Keratinocyte (primary cell): ENCODE measurements around the gene VPS37B. TPM values are rescaled to one million over a fixed set of nuclear protein-coding genes. Genes with fewer than 3 reads are reported as not detected.

ENCODE experiments used
- DNase-seq: peaks from one replicate; pipeline ENCODE4 v3.0.0-alpha.2; 2011; ENCODE audit warnings: low read depth, missing footprints, low spot score
- FAIRE-seq: peaks from 2 replicates; lab custom pipeline; 2011; peaks lifted over from hg19 to GRCh38; lab: Jason Lieb, UNC
- H2AFZ ChIP-seq: 2 replicates; pipeline ENCODE4 v1.6.0; 2012; ENCODE audit warnings: low read length, control low read depth, inconsistent platforms; ENCODE audit not compliant: control insufficient read depth
- H3K27ac ChIP-seq: 2 replicates; pipeline ENCODE4 v1.5.1; 2011; ENCODE audit warnings: low read length; ENCODE audit not compliant: control insufficient read depth, insufficient read depth
- H3K27me3 ChIP-seq: 3 replicates; pipeline ENCODE4 v1.6.0; 2011; ENCODE audit warnings: low read length; ENCODE audit not compliant: control insufficient read depth, insufficient read depth; ENCODE audit errors: extremely low read depth
- H3K36me3 ChIP-seq, 2 experiments: 2 replicates in 1 of 2; 3 replicates in 1 of 2; pipeline ENCODE4 v1.5.1; 2011; ENCODE audit warnings: low read length in 2 of 2, mild to moderate bottlenecking in 1 of 2; ENCODE audit not compliant: control insufficient read depth in 2 of 2, insufficient read depth in 2 of 2; ENCODE audit errors: extremely low read depth in 1 of 2
- H3K4me1 ChIP-seq: 3 replicates; pipeline ENCODE4 v1.5.1; 2011; ENCODE audit warnings: low read length; ENCODE audit not compliant: control insufficient read depth, insufficient read depth; ENCODE audit errors: extremely low read depth
- H3K4me2 ChIP-seq: 3 replicates; pipeline ENCODE4 v1.6.0; 2011; ENCODE audit warnings: low read depth, low read length; ENCODE audit not compliant: control insufficient read depth, insufficient read depth; ENCODE audit errors: extremely low read depth
- H3K4me3 ChIP-seq, 3 experiments: fragments of 200-600 bp in 1 of 3; sonication (generic) in 1 of 3; 2 replicates in 2 of 3; 3 replicates in 1 of 3; pipeline ENCODE4 v1.5.1; 2011 to 2016; ENCODE audit warnings: low read length in 3 of 3, mild to moderate bottlenecking in 3 of 3, control low read depth in 2 of 3, inconsistent platforms in 1 of 3, low read depth in 1 of 3, mixed read lengths in 1 of 3, mixed run types in 1 of 3, moderate library complexity in 1 of 3; ENCODE audit not compliant: control insufficient read depth in 2 of 3, insufficient read depth in 2 of 3; ENCODE audit errors: extremely low read depth in 1 of 3
- H3K79me2 ChIP-seq: 2 replicates; pipeline ENCODE4 v1.6.0; 2012; ENCODE audit warnings: low read length; ENCODE audit not compliant: control insufficient read depth, insufficient read depth
- H3K9ac ChIP-seq: 3 replicates; pipeline ENCODE4 v1.6.0; 2011; ENCODE audit warnings: low read length; ENCODE audit not compliant: control insufficient read depth, insufficient read depth; ENCODE audit errors: extremely low read depth
- H3K9me1 ChIP-seq: 3 replicates; pipeline ENCODE4 v1.6.0; 2011; ENCODE audit warnings: low read length; ENCODE audit not compliant: control insufficient read depth, insufficient read depth; ENCODE audit errors: extremely low read depth
- H3K9me3 ChIP-seq: 2 replicates; pipeline ENCODE4 v1.5.1; 2012; ENCODE audit warnings: low read depth, low read length; ENCODE audit not compliant: control insufficient read depth
- H4K20me1 ChIP-seq: 3 replicates; pipeline ENCODE4 v1.6.0; 2011; ENCODE audit warnings: low read length; ENCODE audit not compliant: control insufficient read depth, insufficient read depth; ENCODE audit errors: extremely low read depth
- CTCF ChIP-seq, 3 experiments: IDR thresholded peaks in 1 of 3; conservative IDR thresholded peaks in 1 of 3; optimal IDR thresholded peaks in 1 of 3; 2 replicates in 2 of 3; 3 replicates in 1 of 3; pipeline versions ENCODE3 to v1.5.1; 2011; ENCODE audit warnings: low read length in 3 of 3, mild to moderate bottlenecking in 3 of 3, moderate library complexity in 2 of 3, control low read depth in 1 of 3, inconsistent platforms in 1 of 3; ENCODE audit not compliant: insufficient read depth in 2 of 3; ENCODE audit errors: extremely low read depth in 1 of 3
- EZH2 ChIP-seq: IDR thresholded peaks from one replicate; pipeline ENCODE4 v1.6.1; 2012; ENCODE audit warnings: inconsistent platforms, mild to moderate bottlenecking, low read length, moderate library complexity
- dilution Hi-C: fragments of 300-500 bp; cut with MboI; formaldehyde crosslinking; loops from one replicate; pipeline ENCODE4 v1.7.0; 2020; ENCODE audit warnings: low sequenced_read_pairs; ENCODE audit not compliant: extremely low pct_ligation_motif_present
- polyA plus RNA-seq, 5 experiments: library from polyadenylated mRNA; depleted of rRNA in 3 of 5; stranded (reverse) in 3 of 5; stranded (forward) in 1 of 5; unstranded in 1 of 5; fragments of >200 nt; gene quantifications; 1 replicate in 1 of 5; 2 replicates in 3 of 5; 3 replicates in 1 of 5; pipeline versions ENCODE4 v1.2.1 to v1.2.3, GENCODE V29; 2011 to 2012; ENCODE audit warnings: missing spikeins in 2 of 5, low read depth in 1 of 5, low replicate concordance in 1 of 5

VPS37B gene
- polyA plus RNA-seq, 1 donor (not counting 4 experiments of a cell fraction or from before 2014, with no cell fraction given), result 34.1 TPM

- DNase-seq (no peak), FAIRE-seq (no peak)
- Histone ChIP-seq H3K4me1 (peaks cover 3% of the 10 kb centered on the region), H3K27me3 (no peaks in the 10 kb centered on the region), H3K4me3 (no peak overlapping the region), H3K9me1 (no peaks in the 10 kb centered on the region), H3K4me2 (no peak overlapping the region), H3K27ac (no peak overlapping the region), H3K9ac (no peak overlapping the region), H3K36me3 (peaks cover 0 to 1% of the 10 kb centered on the region in 2 experiments), H3K9me3 (no peaks in the 10 kb centered on the region), H3K79me2 (no peaks in the 10 kb centered on the region), H2AFZ (no peak overlapping the region), H4K20me1 (no peaks in the 10 kb centered on the region)
- no peak for TF ChIP-seq CTCF (optimal IDR thresholded peaks at IDR 0.05 in 1 of 3, IDR thresholded peaks at IDR 0.05 in 1 of 3, conservative IDR thresholded peaks at IDR 0.05 in 1 of 3; ENCODE audit: extremely low read depth in 1 of 3, insufficient read depth in 2 of 3, low read length in 3 of 3)
- dilution Hi-C loops, result no loop called here
Measured at GRCh38 chr12:122939125-122939524, 43.2 kb upstream of the VPS37B start.

GRCh38 chr12:122937622-122938091 is 41.7 kb upstream of the VPS37B start:
- peaks cover 0 to 1% of the 10 kb centered on the region in 2 experiments for H3K36me3 ChIP-seq
- H2AFZ ChIP-seq, result no peak overlapping the region
- H3K4me2 ChIP-seq, result no peak overlapping the region
- H3K27ac ChIP-seq, result no peak overlapping the region
- H3K4me3 ChIP-seq, result no peak overlapping the region
- TF ChIP-seq CTCF (optimal IDR thresholded peaks at IDR 0.05 in 1 of 3, IDR thresholded peaks at IDR 0.05 in 1 of 3, conservative IDR thresholded peaks at IDR 0.05 in 1 of 3; ENCODE audit: extremely low read depth in 1 of 3, insufficient read depth in 2 of 3, low read length in 3 of 3) (no peak), EZH2 (no peak)
- no peaks in the 10 kb centered on the region for H3K79me2 ChIP-seq
- no peaks in the 10 kb centered on the region for H3K27me3 ChIP-seq
- no peak for DNase-seq
- no peaks in the 10 kb centered on the region for H3K9me1 ChIP-seq
- no peak overlapping the region for H3K9ac ChIP-seq
- H3K9me3 ChIP-seq, result no peaks in the 10 kb centered on the region
- FAIRE-seq, result no peak
- dilution Hi-C loops, result no loop called here
- no peaks in the 10 kb centered on the region for H4K20me1 ChIP-seq
- H3K4me1 ChIP-seq, result no peaks in the 10 kb centered on the region
